ENCODE results near the gene CD24. TPM values are rescaled to one million over a fixed set of nuclear protein-coding genes. Genes with fewer than 3 reads are reported as not detected.
A peak's percentile ranks its signal among the peaks of the same experiment; 100 is the strongest.
"Not testable (repeated sequence)": the region's sequence is repeated elsewhere in the genome, so short reads cannot be mapped to it uniquely, and the experiment has no call there.

The CD24 gene
- 0.99 TPM for total RNA-seq
- long read RNA-seq, result 0 reads

- intact Hi-C loops (cut with micrococcal nuclease), result loop anchor here (10.0 kb wide), 1 partner anchor 530 kb away; no protein-coding TSS in a partner anchor
- DNase-seq, result peak; percentile 30
- peak; percentile 13 for ATAC-seq
Measured at GRCh38 chr6:106974336-106974998, at the start of gene CD24. Gene CD24 (minus strand): TSS chr6:106974729. CDS start chr6:106974646, 83 bp downstream.

- intact Hi-C loops (cut with micrococcal nuclease), result no loop called here
- ATAC-seq (no peak), DNase-seq (no peak)
Measured at GRCh38 chr6:107021446-107022185, 47.1 kb upstream of the CD24 start.

GRCh38 chr6:107020239-107020638, 45.7 kb upstream of the CD24 start:
- DNase-seq (no peak), ATAC-seq (no peak)
- intact Hi-C loops (cut with micrococcal nuclease), result no loop called here

- DNase-seq; ATAC-seq; intact Hi-C loops (cut with micrococcal nuclease): not testable (repeated sequence)
Measured at GRCh38 chr6:107019628-107020027, 45.1 kb upstream of the CD24 start.

- intact Hi-C loops (cut with micrococcal nuclease), result no loop called here
- no peak for ATAC-seq
- no peak for DNase-seq
Measured at GRCh38 chr6:107019047-107019446, 44.5 kb upstream of the CD24 start.

- intact Hi-C loops (cut with micrococcal nuclease), result no loop called here
- ATAC-seq, result no peak
- no peak for DNase-seq
Measured at GRCh38 chr6:107009499-107009898, 35.0 kb upstream of the CD24 start.

- DNase-seq (no peak), ATAC-seq (no peak)
- intact Hi-C loops (cut with micrococcal nuclease), result no loop called here
Measured at GRCh38 chr6:106997392-106998158, 23.0 kb upstream of the CD24 start.

GRCh38 chr6:106995640-106996039, 21.1 kb upstream of the CD24 start:
- ATAC-seq, result no peak
- no peak for DNase-seq
- intact Hi-C loops (cut with micrococcal nuclease), result no loop called here

- intact Hi-C loops (cut with micrococcal nuclease); ATAC-seq; DNase-seq: not testable (repeated sequence)
Measured at GRCh38 chr6:106989737-106990136, 15.2 kb upstream of the CD24 start.

GRCh38 chr6:106988664-106989063, 14.1 kb upstream of the CD24 start:
- intact Hi-C loops (cut with micrococcal nuclease), result no loop called here
- ATAC-seq (no peak), DNase-seq (no peak)

- no peak for ATAC-seq
- DNase-seq, result no peak
- intact Hi-C loops (cut with micrococcal nuclease), result no loop called here
Measured at GRCh38 chr6:106981926-106982325, 7.4 kb upstream of the CD24 start.

GRCh38 chr6:106980926-106981325, 6.4 kb upstream of the CD24 start:
- no peak for DNase-seq
- ATAC-seq, result no peak
- intact Hi-C loops (cut with micrococcal nuclease), result no loop called here

- DNase-seq, result peak; percentile 89
- ATAC-seq, result peak; percentile 81
- intact Hi-C loops (cut with micrococcal nuclease), result loop anchor here (10.0 kb wide), 1 partner anchor 535 kb away; no protein-coding TSS in a partner anchor
Measured at GRCh38 chr6:106979435-106979884, 4.9 kb upstream of the CD24 start.

- intact Hi-C loops (cut with micrococcal nuclease), result loop anchor here (10.0 kb wide), 1 partner anchor 532 kb away; no protein-coding TSS in a partner anchor
- ATAC-seq (no peak), DNase-seq (no peak)
Measured at GRCh38 chr6:106977246-106977645, 2.7 kb upstream of the CD24 start.

- ATAC-seq, result no peak
Measured at GRCh38 chr6:106976270-106976669, 1.7 kb upstream of the CD24 start.

GRCh38 chr6:106975738-106976064, 1.2 kb upstream of the CD24 start:
- intact Hi-C loops (cut with micrococcal nuclease), result loop anchor here (10.0 kb wide), 1 partner anchor 531 kb away; no protein-coding TSS in a partner anchor
- no peak for ATAC-seq

More at GRCh38 chr6:106976270-106976669, 1.7 kb upstream of the CD24 start:
- no peak for DNase-seq
- intact Hi-C loops (cut with micrococcal nuclease), result loop anchor here (10.0 kb wide), 1 partner anchor 531 kb away; no protein-coding TSS in a partner anchor

GRCh38 chr6:106974999-106975737, 639 bp upstream of the CD24 start:
- intact Hi-C loops (cut with micrococcal nuclease), result loop anchor here (10.0 kb wide), 1 partner anchor 530 kb away; no protein-coding TSS in a partner anchor
- ATAC-seq, result peak; percentile 84
- peak; percentile 49 for DNase-seq

More at GRCh38 chr6:106975738-106976064, 1.2 kb upstream of the CD24 start:
- no peak for DNase-seq

GRCh38 chr6:106973836-106974335, 643 bp downstream of the CD24 start:
- DNase-seq, result peak; percentile 28
- intact Hi-C loops (cut with micrococcal nuclease), result loop anchor here (10.0 kb wide), 1 partner anchor 529 kb away; no protein-coding TSS in a partner anchor
- no peak for ATAC-seq
